ENCODE results near the gene AGK. TPM values are rescaled to one million over a fixed set of nuclear protein-coding genes. Genes with fewer than 3 reads are reported as not detected.
"Not testable (repeated sequence)": the region's sequence is repeated elsewhere in the genome, so short reads cannot be mapped to it uniquely, and the experiment has no call there.

The AGK gene
- polyA plus RNA-seq, 4 donors = 35.2 to 40.8 (median 39.3) TPM

- DNase-seq (ENCODE audit: low read depth in 4 of 4, low spot score in 3 of 4) = no peak
Measured at GRCh38 chr7:141673346-141673745, 122.1 kb downstream of the AGK start.

- DNase-seq (ENCODE audit: low read depth in 4 of 4, low spot score in 3 of 4) = peak in 1 of 4 donors; percentile 12
Measured at GRCh38 chr7:141674171-141674671, 123.0 kb downstream of the AGK start.

- no peak for DNase-seq (ENCODE audit: low read depth in 4 of 4, low spot score in 3 of 4)
Measured at GRCh38 chr7:141674702-141675101, 123.5 kb downstream of the AGK start.

- DNase-seq (ENCODE audit: low read depth in 4 of 4, low spot score in 3 of 4) = no peak
Measured at GRCh38 chr7:141675436-141676215, 124.4 kb downstream of the AGK start.

GRCh38 chr7:141676618-141677017, 125.4 kb downstream of the AGK start:
- no peak for DNase-seq (ENCODE audit: low read depth in 4 of 4, low spot score in 3 of 4)

- DNase-seq (ENCODE audit: low read depth in 4 of 4, low spot score in 3 of 4) = no peak
Measured at GRCh38 chr7:141679014-141679413, 127.8 kb downstream of the AGK start.

GRCh38 chr7:141685285-141686023, 134.2 kb downstream of the AGK start:
- DNase-seq (ENCODE audit: low read depth in 4 of 4, low spot score in 3 of 4) = no peak

GRCh38 chr7:141686074-141686473, 134.9 kb downstream of the AGK start:
- DNase-seq (ENCODE audit: low read depth in 4 of 4, low spot score in 3 of 4) = no peak

GRCh38 chr7:141686670-141687069, 135.5 kb downstream of the AGK start:
- no peak for DNase-seq (ENCODE audit: low read depth in 4 of 4, low spot score in 3 of 4)

- no peak for DNase-seq (ENCODE audit: low read depth in 4 of 4, low spot score in 3 of 4)
Measured at GRCh38 chr7:141688043-141688442, 136.8 kb downstream of the AGK start.

GRCh38 chr7:141689072-141689825, 138.0 kb downstream of the AGK start:
- not testable (repeated sequence) for DNase-seq (ENCODE audit: low read depth in 4 of 4, low spot score in 3 of 4)

- DNase-seq (ENCODE audit: low read depth in 4 of 4, low spot score in 3 of 4) = no peak
Measured at GRCh38 chr7:141691540-141691939, 140.3 kb downstream of the AGK start.

GRCh38 chr7:141691961-141692360, 140.8 kb downstream of the AGK start:
- no peak for DNase-seq (ENCODE audit: low read depth in 4 of 4, low spot score in 3 of 4)

GRCh38 chr7:141693082-141693481, 141.9 kb downstream of the AGK start:
- no peak for DNase-seq (ENCODE audit: low read depth in 4 of 4, low spot score in 3 of 4)

- no peak for DNase-seq (ENCODE audit: low read depth in 4 of 4, low spot score in 3 of 4)
Measured at GRCh38 chr7:141695803-141696289, 144.6 kb downstream of the AGK start.

GRCh38 chr7:141696348-141696747, 145.1 kb downstream of the AGK start:
- no peak for DNase-seq (ENCODE audit: low read depth in 4 of 4, low spot score in 3 of 4)

- DNase-seq (ENCODE audit: low read depth in 4 of 4, low spot score in 3 of 4) = no peak
Measured at GRCh38 chr7:141697211-141697871, 146.1 kb downstream of the AGK start.

- no peak for DNase-seq (ENCODE audit: low read depth in 4 of 4, low spot score in 3 of 4)
Measured at GRCh38 chr7:141698247-141699015, 147.2 kb downstream of the AGK start.

- DNase-seq (ENCODE audit: low read depth in 4 of 4, low spot score in 3 of 4) = no peak
Measured at GRCh38 chr7:141699860-141700259, 148.7 kb downstream of the AGK start.

All from right renal pelvis (tissue), 4 donors.